CD14-positive monocyte (primary cell): ENCODE results near the gene APCDD1. TPM values are rescaled to one million over a fixed set of nuclear protein-coding genes. Genes with fewer than 3 reads are reported as not detected.

Experiments used
- DNase-seq, 3 donors: peaks; one replicate each; pipeline ENCODE4 v3.0.0-alpha.2; 2011 to 2022
- H2AFZ ChIP-seq: 2 replicates; pipeline ENCODE4 v1.6.0; 2012; ENCODE audit warnings: mild to moderate bottlenecking, low read depth, low read length, inconsistent platforms; ENCODE audit not compliant: insufficient read depth, poor library complexity, severe bottlenecking
- H3K27ac ChIP-seq, 2 donors: 1 replicate in 1 of 2; 2 replicates in 1 of 2; pipeline ENCODE4 v1.5.1; 2012 to 2013; ENCODE audit warnings: low read length in 2 of 2, control low read depth in 1 of 2, inconsistent platforms in 1 of 2, low read depth in 1 of 2, mild to moderate bottlenecking in 1 of 2
- H3K27me3 ChIP-seq, 2 donors: one replicate each; pipeline versions ENCODE4 v1.6.0 to v1.6.1; 2011 to 2013; ENCODE audit warnings: low read length in 2 of 2; ENCODE audit not compliant: control insufficient read depth in 2 of 2, insufficient read depth in 2 of 2
- H3K36me3 ChIP-seq, 2 donors: replicated peaks in 1 of 2; 1 replicate in 1 of 2; 2 replicates in 1 of 2; pipeline versions ENCODE4 v1.5.1 to v1.6.1; 2012 to 2013; ENCODE audit warnings: low read length in 2 of 2, control low read depth in 1 of 2, inconsistent platforms in 1 of 2, mild to moderate bottlenecking in 1 of 2; ENCODE audit not compliant: insufficient read depth in 2 of 2, control insufficient read depth in 1 of 2
- H3K4me1 ChIP-seq, 2 donors: 1 replicate in 1 of 2; 2 replicates in 1 of 2; pipeline versions ENCODE4 v1.5.1 to v1.6.1; 2012 to 2013; ENCODE audit warnings: low read length in 2 of 2, control low read depth in 1 of 2, inconsistent platforms in 1 of 2, mild to moderate bottlenecking in 1 of 2, moderate library complexity in 1 of 2; ENCODE audit not compliant: insufficient read depth in 2 of 2, control insufficient read depth in 1 of 2
- H3K4me2 ChIP-seq: replicated peaks from 2 replicates; pipeline ENCODE3; 2012; ENCODE audit warnings: low read length, moderate library complexity, mild to moderate bottlenecking; ENCODE audit not compliant: poor library complexity, severe bottlenecking; ENCODE audit errors: extremely low read depth
- H3K4me3 ChIP-seq, 3 experiments: fragments of 200-600 bp in 1 of 3; sonication (generic) in 1 of 3; replicated peaks in 1 of 3; 1 replicate in 2 of 3; 2 replicates in 1 of 3; pipeline ENCODE4 v1.5.1; 2011 to 2013; ENCODE audit warnings: low read length in 3 of 3, mild to moderate bottlenecking in 3 of 3, control low read depth in 2 of 3, low read depth in 2 of 3, inconsistent platforms in 1 of 3, moderate library complexity in 1 of 3
- H3K79me2 ChIP-seq: 2 replicates; pipeline ENCODE4 v1.6.0; 2012; ENCODE audit warnings: mild to moderate bottlenecking, control low read depth, inconsistent platforms, low read length, moderate library complexity; ENCODE audit not compliant: insufficient read depth
- H3K9ac ChIP-seq: 2 replicates; pipeline ENCODE4 v1.6.0; 2017; ENCODE audit warnings: low read length, mild to moderate bottlenecking; ENCODE audit not compliant: insufficient read depth, poor library complexity, severe bottlenecking
- H3K9me3 ChIP-seq, 2 donors: replicated peaks in 1 of 2; 1 replicate in 1 of 2; 2 replicates in 1 of 2; pipeline versions ENCODE4 v1.5.1 to v1.6.1; 2012 to 2013; ENCODE audit warnings: low read length in 2 of 2, control low read depth in 1 of 2; ENCODE audit not compliant: control insufficient read depth in 1 of 2, insufficient read depth in 1 of 2
- H4K20me1 ChIP-seq: 2 replicates; pipeline ENCODE4 v1.6.0; 2012; ENCODE audit warnings: mild to moderate bottlenecking, low read length, control low read depth, moderate library complexity; ENCODE audit not compliant: insufficient read depth
- H3K27ac Mint-ChIP-seq, 7 donors: one replicate each; pipeline ENCODE4 v1.8.0; 2020; ENCODE audit warnings: mild to moderate bottlenecking in 7 of 7, mixed read lengths in 7 of 7, moderate library complexity in 6 of 7, inconsistent platforms in 2 of 7
- H3K27me3 Mint-ChIP-seq, 3 donors: one replicate each; pipeline ENCODE4 v1.8.0; 2021 to 2022; ENCODE audit warnings: low read depth in 3 of 3, mild to moderate bottlenecking in 3 of 3, mixed read lengths in 3 of 3, moderate library complexity in 3 of 3, inconsistent platforms in 1 of 3
- H3K36me3 Mint-ChIP-seq, 2 donors: one replicate each; pipeline ENCODE4 v1.8.0; 2020; ENCODE audit warnings: mixed read lengths in 2 of 2, inconsistent platforms in 1 of 2, mild to moderate bottlenecking in 1 of 2
- H3K4me1 Mint-ChIP-seq: one replicate; pipeline ENCODE4 v1.8.0; 2020; ENCODE audit warnings: mild to moderate bottlenecking, mixed read lengths
- H3K4me3 Mint-ChIP-seq, 2 donors: one replicate each; pipeline ENCODE4 v1.8.0; 2020; ENCODE audit warnings: mild to moderate bottlenecking in 2 of 2, mixed read lengths in 2 of 2, moderate library complexity in 1 of 2
- H3K9me3 Mint-ChIP-seq, 7 donors: one replicate each; pipeline ENCODE4 v1.8.0; 2020 to 2022; ENCODE audit warnings: mixed read lengths in 7 of 7, mild to moderate bottlenecking in 6 of 7, moderate library complexity in 6 of 7, inconsistent platforms in 2 of 7
- WGBS: methylation state at CpG from one replicate; pipeline ENCODE4 v1.1.5; 2013; ENCODE audit warnings: missing lambda C conversion rate; ENCODE audit not compliant: insufficient coverage; 5-methylcytosine and 5-hydroxymethylcytosine counted together
- intact Hi-C, 2 donors: fragments of 100-400 bp; cut with micrococcal nuclease; formaldehyde crosslinking; loops; one replicate each; pipeline versions ENCODE4 v1.15.0 to v1.15.1; 2023
- polyA plus RNA-seq, 3 donors: library from polyadenylated mRNA; depleted of rRNA in 1 of 3; unstranded in 2 of 3; stranded (reverse) in 1 of 3; fragments of 300-500 nt in 2 of 3; fragments of >200 nt in 1 of 3; fragmentation: Illumina TruSeq in 2 of 3; gene quantifications; 1 replicate in 2 of 3; 2 replicates in 1 of 3; pipeline ENCODE4 v1.2.3, GENCODE V29; 2012 to 2021
- TF ChIP-seq, protein P1 (sequence below): fragments of 200-600 bp; IDR thresholded peaks from one replicate; pipeline ENCODE4 v1.8.0; 2022; ENCODE audit warnings: antibody characterized with exemption, mild to moderate bottlenecking

APCDD1 gene
- polyA plus RNA-seq, 3 donors = 1.2 to 4.8 (median 1.6) TPM

DNA sequence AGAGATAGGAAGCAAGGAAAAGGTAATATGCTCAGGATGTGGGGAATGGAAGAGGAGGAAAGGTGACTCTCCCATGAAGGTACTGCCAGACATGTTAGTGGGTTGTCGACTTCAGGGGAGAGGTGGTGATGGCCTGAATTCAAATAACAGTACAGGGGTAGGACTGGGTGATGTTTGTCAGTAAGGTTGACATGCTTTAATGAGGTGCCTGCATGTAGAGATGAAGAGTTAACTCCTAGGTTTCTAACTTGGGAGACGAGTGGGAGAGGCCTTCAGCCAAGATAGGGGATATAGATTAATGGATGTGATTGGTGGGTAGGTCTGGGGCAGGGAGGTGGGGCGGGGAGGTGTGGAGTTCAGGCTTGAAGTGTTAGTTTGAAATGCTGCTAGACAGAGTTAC lies 74.0 kb downstream of the APCDD1 start:
- no peak overlapping the region for H3K9ac ChIP-seq
- peaks cover 8 to 24% of the 10 kb centered on the region in 2 donors for H3K36me3 ChIP-seq
- H4K20me1 ChIP-seq = peaks cover 52% of the 10 kb centered on the region
- peaks cover 53% of the 10 kb centered on the region for H3K4me1 Mint-ChIP-seq
- H3K36me3 Mint-ChIP-seq = peaks cover 9 to 12% of the 10 kb centered on the region in 2 donors
- H3K79me2 ChIP-seq = peaks cover 75% of the 10 kb centered on the region
- no peak for DNase-seq
- H3K9me3 Mint-ChIP-seq = no peaks in the 10 kb centered on the region
- H3K4me3 ChIP-seq = no peak overlapping the region
- H3K4me1 ChIP-seq = peaks cover 41 to 53% of the 10 kb centered on the region in 2 donors
- no peak overlapping the region for H3K27ac ChIP-seq
- TF ChIP-seq, protein P1, sequence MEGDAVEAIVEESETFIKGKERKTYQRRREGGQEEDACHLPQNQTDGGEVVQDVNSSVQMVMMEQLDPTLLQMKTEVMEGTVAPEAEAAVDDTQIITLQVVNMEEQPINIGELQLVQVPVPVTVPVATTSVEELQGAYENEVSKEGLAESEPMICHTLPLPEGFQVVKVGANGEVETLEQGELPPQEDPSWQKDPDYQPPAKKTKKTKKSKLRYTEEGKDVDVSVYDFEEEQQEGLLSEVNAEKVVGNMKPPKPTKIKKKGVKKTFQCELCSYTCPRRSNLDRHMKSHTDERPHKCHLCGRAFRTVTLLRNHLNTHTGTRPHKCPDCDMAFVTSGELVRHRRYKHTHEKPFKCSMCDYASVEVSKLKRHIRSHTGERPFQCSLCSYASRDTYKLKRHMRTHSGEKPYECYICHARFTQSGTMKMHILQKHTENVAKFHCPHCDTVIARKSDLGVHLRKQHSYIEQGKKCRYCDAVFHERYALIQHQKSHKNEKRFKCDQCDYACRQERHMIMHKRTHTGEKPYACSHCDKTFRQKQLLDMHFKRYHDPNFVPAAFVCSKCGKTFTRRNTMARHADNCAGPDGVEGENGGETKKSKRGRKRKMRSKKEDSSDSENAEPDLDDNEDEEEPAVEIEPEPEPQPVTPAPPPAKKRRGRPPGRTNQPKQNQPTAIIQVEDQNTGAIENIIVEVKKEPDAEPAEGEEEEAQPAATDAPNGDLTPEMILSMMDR = no peak
- peak overlapping the region in 3 of 7 donors; percentile 6 to 55 (median 31) for H3K27ac Mint-ChIP-seq
- H3K4me2 ChIP-seq = no peak overlapping the region
- intact Hi-C loops = loop anchor here in 1 of 2 donors (10.0 kb wide), 2 partner anchors 914 to 1054 kb away; partner anchors contain the start of genes PPP4R1 and RALBP1
- H3K9me3 ChIP-seq = no peaks in the 10 kb centered on the region
- H3K27me3 ChIP-seq = no peaks in the 10 kb centered on the region
- WGBS = 80% methylated on average over 3 of the region's 3 CpGs
- no peaks in the 10 kb centered on the region for H3K27me3 Mint-ChIP-seq
- H3K4me3 Mint-ChIP-seq = no peak overlapping the region
- H2AFZ ChIP-seq = no peak overlapping the region

GRCh38 chr18:10530002-10530401 lies 75.6 kb downstream of the APCDD1 start:
- H2AFZ ChIP-seq = no peak overlapping the region
- WGBS = 100% methylated on average over 2 of the region's 3 CpGs
- no peak overlapping the region for H3K4me3 Mint-ChIP-seq
- peaks cover 78% of the 10 kb centered on the region for H3K79me2 ChIP-seq
- no peak overlapping the region for H3K4me3 ChIP-seq
- H3K36me3 ChIP-seq = peaks cover 15 to 38% of the 10 kb centered on the region in 2 donors
- no peaks in the 10 kb centered on the region for H3K27me3 ChIP-seq
- intact Hi-C loops = no loop called here
- no peak overlapping the region for H3K9ac ChIP-seq
- H3K4me2 ChIP-seq = no peak overlapping the region
- DNase-seq = no peak
- peak overlapping the region in 5 of 7 donors; percentile 5 to 60 (median 23) for H3K27ac Mint-ChIP-seq
- H3K4me1 ChIP-seq = peaks cover 36 to 48% of the 10 kb centered on the region in 2 donors
- H3K4me1 Mint-ChIP-seq = peaks cover 46% of the 10 kb centered on the region
- TF ChIP-seq, protein P1 = no peak
- peaks cover 18 to 23% of the 10 kb centered on the region in 2 donors for H3K36me3 Mint-ChIP-seq
- no peaks in the 10 kb centered on the region for H3K27me3 Mint-ChIP-seq
- peaks cover 56% of the 10 kb centered on the region for H4K20me1 ChIP-seq
- no peak overlapping the region for H3K27ac ChIP-seq
- no peaks in the 10 kb centered on the region for H3K9me3 Mint-ChIP-seq
- no peaks in the 10 kb centered on the region for H3K9me3 ChIP-seq
